Stimulated activated CD4-positive, alpha-beta T cell treated with anti-CD3 and anti-CD28 coated beads, Interleukin-2, amount 100 ng/mL, for 24 hours (primary cell): Measurements from ENCODE around the gene MPP7.

ENCODE experiments used
- DNase-seq, 2 donors: peaks; one replicate each; pipeline ENCODE4 v3.0.0-alpha.2; 2020

MPP7 gene

DNA sequence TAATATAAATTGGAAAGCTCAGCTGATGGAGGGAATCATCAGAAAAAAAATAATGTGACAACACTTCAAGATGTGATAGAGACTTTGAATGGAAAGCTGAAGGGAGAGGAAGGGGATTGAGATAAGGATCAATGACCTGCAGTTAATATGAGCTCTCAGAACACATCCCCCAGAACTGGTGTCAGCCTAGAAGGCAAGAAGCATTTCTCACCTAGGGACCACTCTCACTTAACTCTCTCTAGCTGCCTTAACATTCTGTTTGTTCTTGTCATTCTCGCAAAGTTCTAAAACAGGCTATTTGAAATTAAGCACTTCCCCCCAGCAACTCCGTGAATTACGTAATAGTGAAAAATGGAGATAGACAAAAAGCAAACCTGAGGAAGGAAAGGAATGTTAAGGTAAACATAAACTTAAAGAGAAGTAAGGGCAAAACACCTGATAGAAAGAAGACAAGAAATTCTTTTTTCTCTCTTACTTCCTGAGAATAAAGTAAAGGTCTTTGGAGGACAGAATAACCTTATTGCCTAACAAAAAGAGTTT, 1.2 kb upstream of the MPP7 start:
- no peak for DNase-seq

DNA sequence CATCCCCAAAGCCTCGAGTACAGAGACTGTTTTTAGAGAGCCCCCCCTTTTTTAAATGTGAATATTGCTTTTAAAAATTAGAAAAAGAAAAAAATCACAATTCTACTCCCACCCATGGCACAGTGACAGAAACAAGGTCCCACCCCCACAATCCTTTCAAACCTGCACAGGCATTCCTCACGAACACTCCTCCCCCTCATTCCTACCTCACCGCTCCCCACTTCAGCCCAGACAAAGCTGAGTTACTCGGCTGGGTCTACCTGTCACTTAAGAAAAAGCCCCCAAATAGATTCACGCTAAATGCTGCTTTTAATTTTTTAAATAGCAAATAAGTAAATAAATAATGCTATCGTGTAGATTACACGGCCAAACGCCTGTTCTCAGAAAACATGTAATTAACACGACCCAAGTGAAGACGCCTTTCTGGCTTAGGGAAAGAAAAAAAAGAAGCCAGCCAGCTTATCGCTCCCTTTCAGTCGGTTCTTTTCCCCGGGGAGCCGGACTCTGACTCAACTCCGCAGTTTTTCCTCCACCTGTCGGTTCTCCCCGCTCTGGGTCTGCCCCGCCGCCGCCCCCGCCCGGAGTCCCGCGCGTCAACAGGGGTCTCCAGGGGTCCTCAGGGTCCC, 739 bp downstream of the MPP7 start:
- no peak for DNase-seq

DNA sequence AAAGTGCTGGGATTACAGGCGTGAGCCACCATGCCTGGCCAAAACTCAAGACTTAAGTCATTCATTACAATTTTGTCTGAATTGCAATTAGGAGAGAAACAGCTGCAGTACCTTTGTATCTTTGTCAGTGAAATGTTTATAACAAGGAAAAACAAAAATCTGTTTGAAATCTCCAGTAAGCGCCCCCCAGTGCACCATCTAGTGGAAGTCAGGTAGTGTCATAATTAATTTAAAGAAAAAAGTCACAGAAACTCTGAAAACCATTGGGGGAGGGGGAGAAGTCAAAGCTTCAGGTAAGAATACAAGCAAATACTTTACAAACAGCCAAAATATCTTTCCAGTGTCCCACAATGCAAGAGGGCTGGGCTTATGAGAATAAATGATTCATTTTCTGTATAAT, 2.8 kb downstream of the MPP7 start:
- DNase-seq = no peak

DNA sequence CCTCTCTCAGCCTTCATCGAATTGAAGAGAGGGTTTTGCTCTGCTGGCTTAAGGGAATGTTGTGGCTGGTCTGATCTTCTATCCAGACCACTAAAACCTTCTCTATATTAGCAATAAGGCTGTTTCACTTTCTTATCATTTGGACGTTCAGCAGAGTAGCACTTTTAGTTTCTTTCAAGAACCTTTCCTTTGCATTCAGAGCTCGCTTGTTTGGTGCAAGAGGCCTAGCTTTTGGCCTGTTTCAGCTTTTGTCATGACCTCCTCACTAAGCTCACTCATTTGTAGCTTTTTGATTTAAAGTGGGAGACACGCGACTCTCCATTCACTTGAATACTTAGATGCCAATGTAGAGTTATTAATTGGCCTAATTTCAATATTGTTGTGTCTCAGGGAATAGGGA, 3.9 kb downstream of the MPP7 start:
- no peak for DNase-seq

DNA sequence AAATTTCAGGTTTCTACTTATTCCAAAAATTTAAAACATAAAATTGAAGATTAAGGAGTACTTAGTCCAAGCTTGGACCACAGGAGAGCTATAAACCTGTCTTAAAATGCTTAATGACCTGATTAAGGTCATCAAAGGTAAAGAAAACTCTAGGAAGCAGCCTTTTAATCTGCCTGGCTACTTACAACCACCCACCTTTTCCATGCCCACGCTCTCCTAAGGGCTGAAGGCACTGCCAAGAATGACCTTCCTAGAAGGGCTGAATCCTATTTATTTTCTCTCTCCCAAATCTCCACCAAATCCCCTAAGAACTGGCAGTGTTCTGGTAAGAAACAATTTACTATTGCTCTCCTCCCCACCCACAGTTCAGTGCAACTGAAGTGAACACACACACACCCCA, 6.8 kb downstream of the MPP7 start:
- no peak for DNase-seq

DNA sequence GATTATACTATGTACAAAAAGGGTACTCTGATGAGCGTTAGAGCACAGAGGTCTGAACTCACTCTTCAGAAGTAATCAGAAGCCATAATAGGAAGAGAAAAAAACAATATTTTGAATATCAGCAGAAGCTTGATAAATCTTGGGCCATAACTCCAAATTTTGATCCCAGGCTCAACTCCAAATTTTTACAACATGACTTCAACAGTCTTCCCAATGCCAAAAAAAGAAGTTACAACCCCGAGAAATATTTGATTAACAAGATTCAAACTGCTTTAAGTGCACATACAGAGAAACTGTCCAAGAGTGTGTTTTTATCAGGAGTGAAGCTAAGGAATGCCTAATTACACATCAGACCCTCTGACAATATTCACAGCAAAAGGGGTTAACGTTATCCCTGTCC, 7.5 kb downstream of the MPP7 start:
- no peak for DNase-seq

DNA sequence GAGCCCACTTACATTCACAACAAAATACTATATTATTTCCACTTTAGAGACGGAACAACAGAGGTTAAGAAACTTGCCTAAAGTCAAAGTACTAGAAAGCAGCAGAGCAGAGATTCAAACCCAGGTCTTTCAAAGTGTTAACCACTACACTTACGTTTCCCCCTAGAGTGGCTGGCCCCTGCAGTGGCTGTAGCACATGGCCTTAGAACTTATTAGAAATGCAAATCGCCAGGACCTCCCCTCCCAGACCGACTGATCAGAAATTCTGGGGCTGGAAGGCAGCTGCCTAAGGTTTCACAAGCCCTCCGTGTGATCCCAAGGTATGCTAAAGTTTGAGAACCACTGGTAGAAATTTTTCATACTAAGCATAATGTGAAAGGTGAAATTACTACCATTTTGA, 8.1 kb downstream of the MPP7 start:
- DNase-seq = no peak

DNA sequence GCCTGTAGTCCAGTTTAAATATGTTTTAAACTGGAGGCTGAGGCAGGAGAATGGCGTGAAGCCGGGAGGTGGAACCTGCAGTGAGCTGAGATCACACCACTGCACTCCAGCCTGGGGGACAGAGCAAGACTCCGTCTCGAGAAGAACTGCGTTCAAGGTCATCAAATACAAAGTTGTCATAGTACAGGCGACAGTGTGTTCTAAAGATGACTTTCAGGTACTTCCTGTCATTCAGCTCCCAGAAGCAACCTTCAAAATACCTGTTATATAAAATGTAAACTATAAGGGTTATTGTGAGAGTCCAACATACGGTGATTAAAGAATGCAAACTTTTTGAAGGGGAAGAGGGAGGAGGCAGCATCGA, 8.7 kb downstream of the MPP7 start:
- no peak for DNase-seq

DNA sequence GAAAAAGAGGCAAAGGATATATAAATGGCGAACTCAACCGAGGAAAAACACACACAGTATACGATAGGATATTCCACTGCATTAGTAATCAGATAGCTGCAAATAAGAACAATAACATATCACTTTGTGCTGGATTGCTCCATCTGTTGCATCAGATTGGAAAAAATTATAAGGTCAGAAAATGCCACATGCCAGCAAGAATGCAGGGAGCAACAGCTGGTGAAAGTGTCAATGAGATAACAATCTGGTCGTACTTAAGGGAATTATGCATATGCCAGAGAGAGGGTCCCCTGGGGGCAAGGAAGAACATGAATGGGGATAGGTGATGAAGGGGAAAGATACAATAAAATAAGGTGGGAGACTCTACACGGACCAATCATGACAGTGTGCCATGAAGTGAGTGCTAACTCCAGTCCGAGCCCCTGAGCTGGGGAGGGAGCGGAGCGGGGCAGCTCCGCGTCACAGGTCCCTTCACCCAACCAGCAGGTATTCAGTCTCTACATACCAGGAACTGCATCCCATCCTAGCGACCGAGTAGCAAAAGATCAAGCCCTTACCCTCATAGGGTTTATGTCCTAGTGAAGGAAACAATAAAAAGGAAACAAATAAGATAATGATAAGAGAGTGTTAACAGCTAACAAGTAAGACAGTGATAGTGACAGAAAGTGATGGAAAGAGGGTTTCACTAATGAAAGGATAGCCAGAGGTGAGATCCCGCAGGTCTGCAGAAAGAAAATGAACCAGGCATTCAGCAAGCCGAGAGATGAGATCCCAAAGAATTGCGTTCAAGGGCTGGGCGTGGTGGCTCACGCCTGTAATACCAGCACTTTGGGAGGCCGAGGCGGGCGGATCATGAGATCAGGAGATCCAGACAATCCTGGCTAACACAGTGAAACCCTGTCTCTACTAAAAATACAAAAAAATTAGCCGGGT, 9.4 kb downstream of the MPP7 start:
- DNase-seq = no peak

DNA sequence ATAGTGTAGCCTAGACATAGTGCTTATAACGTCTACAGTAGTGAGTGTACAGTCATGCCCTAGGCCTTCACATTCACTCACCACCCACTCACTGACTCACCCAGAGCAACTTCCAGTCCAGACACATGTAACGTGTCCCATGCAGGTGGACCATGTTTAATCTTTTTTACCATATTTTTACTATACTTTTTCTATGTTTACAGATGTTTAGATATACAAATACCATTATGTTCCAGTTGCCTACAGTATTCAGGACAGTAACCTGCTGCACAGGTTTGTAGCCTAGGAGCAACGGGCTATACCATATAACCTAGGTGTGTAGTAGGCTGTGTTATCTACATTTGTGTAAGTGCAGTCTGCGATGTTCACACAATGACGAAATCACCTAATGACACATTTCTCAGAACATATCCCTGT, 11.0 kb downstream of the MPP7 start:
- peak; percentile 43 to 52 for DNase-seq

DNA sequence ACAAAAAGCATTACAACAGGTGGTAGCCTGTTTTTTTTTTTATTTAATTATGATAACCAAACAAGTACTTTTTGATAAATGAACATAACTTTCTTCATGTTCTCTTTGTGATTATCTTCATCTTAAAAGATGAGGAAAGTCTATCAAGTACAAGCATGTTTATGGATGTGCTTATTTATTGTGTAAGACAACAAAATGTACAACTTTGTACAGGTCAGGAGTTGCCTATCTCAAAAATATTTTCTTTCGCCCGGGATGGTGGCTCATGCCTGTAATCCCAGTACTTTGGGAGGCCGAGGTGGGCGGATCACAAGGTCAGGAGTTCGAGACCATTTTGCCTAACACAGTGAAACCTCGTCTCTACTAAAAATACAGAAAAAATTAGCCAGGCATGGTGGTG, 17.0 kb downstream of the MPP7 start:
- no peak for DNase-seq

DNA sequence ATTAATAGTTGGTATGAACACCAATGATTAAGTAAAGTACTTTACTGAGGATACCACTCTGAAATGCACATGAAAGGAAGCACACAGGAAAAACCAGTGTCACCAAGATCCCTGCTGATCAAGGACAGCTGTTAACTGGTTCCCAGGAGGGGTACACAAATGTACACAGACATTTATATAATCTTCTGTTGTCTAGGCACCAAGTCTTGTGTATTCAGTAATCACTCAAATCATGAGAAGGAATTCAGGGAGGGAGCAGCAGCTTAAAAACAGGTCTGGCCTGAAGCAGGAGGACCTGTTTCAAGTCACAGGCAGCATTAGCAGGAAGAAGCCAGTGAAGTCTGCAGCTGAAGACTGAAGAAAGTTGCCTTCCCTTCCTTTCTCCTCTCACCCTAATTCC, 18.7 kb downstream of the MPP7 start:
- no peak for DNase-seq

DNA sequence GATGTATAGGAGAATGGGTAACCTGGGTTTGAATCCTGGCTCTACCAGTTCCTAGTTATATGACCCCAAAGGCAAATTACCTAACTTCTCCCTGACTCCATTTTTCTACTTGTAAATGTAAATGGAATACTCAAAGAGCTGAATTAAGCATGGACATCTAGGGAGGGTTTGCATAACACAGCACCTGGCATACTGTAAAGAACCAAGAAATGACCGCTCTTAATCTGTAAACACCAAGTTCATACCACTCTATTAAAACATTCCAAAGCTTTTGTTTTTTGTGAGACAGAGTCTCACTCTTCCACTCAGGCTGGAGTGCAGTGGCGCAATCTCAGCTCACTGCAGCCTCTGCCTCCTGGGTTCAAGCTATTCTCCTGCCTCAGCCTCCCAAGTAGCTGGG, 19.6 kb downstream of the MPP7 start:
- DNase-seq = no peak

DNA sequence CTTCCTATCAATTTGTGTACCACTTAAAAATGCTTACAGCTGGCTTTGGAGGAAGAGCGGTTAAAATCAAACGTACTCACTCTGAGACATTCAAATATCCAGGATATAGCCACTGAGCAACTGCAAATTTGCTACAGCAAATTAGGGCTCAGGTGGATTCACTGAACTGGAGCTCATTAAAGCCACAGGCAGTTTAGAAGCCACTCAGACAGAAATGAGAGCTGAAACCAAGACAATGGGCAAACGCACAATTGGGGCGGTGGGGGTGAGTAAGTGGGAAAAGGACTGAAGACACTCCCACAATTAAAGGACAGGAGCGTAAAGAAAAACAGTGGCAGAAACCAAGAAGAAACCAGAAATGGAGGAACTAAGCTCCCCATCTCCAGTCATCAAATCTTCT, 20.5 kb downstream of the MPP7 start:
- no peak for DNase-seq

DNA sequence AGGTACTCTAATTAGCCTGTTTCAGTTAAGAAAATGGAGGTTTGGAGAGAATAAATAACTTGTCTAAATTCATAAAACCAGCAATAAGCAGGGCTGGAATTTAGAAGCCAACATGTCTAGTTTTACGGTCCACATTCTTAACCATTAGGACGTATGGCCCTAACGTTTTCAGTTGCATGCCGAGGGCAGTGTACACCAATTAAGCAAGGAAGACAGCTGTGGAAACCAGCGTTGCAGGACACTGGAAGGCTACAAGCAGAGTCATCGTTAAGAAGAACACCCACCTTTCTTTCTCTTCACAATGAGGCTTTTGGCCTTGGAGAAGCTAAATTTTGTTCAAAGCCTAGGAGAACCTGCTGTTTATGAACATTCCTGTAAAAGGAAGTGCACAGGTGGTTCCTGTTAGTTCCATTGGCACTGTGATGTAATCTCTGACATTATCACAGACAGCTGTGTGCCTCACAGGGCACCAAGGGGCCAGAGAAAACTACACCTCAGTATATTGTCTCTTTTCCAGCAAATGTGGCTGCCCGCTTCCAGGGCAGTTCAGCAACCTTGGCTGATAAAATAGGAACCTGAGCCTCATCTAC, 21.0 kb downstream of the MPP7 start:
- DNase-seq = no peak

DNA sequence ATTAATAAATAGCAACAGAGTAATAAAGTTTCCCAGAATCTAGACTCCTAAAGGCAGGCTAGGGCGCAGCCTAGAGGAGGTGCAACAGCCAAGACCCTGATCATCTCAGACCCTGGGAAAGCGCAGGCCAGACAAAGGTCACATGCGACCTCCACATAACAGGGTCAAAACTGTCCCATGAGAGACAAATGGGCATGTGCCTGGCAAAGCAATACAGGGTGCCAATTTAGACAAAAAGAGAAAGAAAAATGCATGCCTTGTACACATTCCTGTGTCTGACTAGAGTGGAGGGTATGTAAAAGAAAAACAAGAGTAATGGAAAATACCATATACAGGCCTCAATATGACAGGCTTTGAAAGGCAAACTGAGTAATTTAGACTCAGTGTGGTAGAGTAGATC, 22.2 kb downstream of the MPP7 start:
- DNase-seq = no peak

DNA sequence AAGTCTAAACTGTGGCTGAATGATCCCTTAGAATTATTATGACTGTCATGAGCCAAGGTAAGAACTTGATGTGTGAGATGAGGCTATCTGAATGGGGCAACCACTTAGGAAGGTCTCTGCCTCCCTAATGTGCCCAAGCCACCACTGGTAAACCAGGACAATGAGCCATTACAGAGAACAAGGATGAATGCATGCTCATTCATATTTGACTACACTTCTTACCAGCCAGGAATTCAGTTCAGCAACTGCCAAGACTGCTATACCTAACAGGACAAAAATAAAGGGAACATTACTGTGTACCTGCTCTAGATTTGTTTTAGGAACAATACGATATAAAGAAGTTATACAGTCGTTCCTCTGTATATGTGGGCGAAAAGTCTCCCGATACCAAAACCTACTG, 23.0 kb downstream of the MPP7 start:
- no peak for DNase-seq

DNA sequence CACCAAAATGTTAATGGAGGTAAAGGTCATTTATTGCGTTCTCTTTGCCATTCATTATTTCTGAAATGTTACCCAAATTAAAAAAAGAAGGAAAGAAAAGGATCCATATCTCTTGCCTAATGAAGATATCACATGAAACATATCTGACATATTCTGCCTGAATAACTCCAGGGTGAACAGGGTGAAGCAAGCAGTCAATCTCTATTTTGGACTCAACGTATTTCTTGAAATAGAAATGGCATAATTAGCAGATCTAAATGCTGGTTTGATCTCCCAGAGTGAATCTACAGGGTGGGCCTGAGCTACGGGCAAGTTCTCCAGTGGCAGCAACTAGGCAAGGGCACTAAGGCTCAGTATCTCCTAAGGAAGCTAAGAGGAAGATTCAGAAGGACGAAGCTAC, 24.0 kb downstream of the MPP7 start:
- DNase-seq = no peak

DNA sequence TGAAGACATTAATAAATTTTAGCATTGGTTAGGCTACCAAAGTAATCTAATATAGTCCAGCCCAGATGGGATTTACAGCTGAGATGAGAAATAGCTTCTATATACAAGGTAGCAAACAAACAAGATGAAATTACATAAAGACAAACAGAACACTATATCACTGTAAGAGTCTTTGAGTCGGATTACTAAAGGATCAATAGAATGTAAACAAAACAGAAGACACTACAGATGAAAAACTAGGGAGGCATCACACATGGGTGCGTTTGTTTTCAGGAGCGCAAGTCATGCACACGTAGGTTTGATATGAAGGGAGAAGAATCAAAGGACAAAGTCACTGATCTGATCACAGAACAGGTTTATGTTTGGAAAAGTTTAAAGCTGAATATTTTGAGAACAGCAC, 26.5 kb downstream of the MPP7 start:
- DNase-seq = no peak

DNA sequence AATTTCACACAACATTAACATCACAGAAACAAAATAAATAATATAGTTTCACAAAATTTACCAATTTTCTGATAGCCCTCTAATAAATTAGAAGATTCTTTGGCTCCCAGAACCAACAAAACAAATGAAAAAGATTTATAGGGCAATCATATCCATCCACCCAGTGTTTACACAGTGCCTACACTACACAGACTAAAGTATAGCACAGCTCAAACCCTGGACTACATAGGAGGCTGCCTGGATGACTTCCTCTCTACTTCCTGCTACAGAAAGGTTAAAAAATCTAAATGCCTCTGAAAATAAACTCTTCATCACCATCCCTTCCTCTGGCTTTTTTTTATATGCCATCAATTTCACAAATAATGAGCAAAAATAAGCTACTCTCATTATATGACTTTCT, 28.4 kb downstream of the MPP7 start:
- no peak for DNase-seq

DNA sequence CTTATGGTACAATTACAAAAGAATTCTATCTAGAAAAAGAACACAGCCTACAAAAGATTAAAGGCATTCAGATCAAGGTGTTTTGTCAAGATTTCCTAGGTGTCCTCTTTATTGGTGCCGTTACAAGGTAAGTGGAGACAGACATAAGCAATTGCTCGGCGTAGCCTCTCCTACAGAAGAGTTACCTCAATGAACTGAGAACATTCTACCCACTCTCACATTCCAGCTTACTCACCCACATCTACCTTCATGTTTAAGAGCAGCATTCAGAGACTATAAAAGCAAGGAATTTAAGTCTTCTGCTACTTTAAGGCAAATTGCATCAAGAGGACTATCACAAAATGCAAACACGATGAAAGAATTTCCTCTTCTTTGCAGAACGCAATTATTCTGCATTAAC, 29.5 kb downstream of the MPP7 start:
- no peak for DNase-seq

DNA sequence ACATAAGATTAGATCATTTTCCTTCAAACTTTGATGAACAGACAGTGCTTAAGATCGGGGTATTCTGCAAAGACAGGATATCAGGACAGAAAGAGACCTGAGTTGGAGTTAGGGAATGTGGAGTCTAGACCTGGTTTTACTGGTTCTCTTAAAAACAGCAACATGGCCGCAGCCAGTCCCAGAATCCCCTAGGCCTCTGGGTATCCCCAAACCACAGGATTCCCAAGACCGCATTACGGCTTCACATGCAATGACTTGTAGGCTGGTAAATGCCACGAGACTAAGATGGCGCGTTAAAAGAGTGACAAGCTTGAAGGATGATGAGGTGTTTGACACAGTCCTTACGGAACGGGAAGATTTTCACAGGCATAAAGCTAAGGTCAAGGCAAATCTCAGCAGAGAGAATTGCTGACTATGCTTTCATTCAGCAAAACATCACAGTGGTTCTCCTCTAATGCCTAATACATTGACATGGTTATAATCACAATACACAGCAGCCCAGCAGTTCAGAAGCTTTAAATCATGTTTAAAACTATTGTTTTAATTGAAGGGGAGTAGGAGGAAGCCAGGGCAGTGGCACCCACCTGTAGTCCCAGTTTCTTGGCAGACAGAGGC, 32.9 kb downstream of the MPP7 start:
- DNase-seq = no peak

DNA sequence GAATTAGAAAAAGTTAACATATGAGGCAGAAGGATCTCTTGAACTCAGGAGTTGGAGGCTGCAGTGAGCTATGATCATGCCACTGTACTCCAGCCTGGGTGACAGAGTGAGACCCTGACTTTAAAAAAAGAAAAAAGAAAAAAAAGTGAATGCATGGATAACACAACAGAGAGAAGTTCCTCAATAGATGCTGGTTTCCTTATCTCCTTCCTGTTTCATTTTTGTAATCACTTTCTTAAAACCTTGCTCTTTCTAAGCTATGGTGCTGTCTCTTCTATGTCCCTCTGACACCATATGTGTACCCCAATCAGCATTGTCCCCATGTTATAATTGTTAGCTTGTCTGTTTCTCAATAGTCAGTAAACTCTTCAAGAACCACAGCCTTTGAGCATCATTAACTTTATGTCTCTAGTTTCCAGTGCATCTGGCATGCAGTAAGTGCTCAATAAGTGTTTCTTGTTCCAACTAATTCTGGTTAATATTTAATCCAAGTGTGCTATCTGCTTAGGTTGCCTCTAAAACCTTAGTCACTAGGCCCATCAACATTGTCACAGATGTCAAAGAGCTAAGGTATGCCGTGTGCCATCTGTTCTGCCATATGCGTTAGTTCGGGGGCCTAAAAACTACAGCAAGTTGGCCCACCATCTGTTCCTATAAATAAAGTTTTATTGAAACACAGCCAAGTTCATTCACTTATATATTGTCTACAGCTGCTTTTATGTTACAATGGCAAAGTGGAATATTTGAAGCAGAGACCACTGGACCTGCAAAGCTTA, 36.2 kb downstream of the MPP7 start:
- DNase-seq = no peak
